MCF 10A (cell line): Measurements from ENCODE around the gene TNFRSF4. TPM values are rescaled to one million over a fixed set of nuclear protein-coding genes. Genes with fewer than 3 reads are reported as not detected.

Source experiments
- BruUV-seq: library from RNA; stranded (reverse); fragments of 400-500 nt; replicated peaks from 2 replicates; lab custom pipeline; 2021; lab: Mats Ljungman, UMichigan
- CTCF ChIA-PET: fragments of 300-600 bp; sonication (Branson Sonifier 250); formaldehyde crosslinking; extraction: SDS; loops from one replicate; lab custom pipeline; 2021; ENCODE audit warnings: antibody characterized with exemption, inconsistent platforms; lab: Yijun Ruan, JAX
- POLR2A ChIA-PET: fragments of 300-600, 350-650 bp; sonication (Branson Sonifier 250); formaldehyde crosslinking; extraction: SDS; loops from one replicate; lab custom pipeline; 2020; ENCODE audit warnings: antibody characterized with exemption, inconsistent platforms; lab: Yijun Ruan, JAX
- DNase-seq: peaks from one replicate; pipeline ENCODE4 v3.0.0-alpha.2; 2018; ENCODE audit not compliant: unreplicated experiment
- H3K27ac Mint-ChIP-seq: one replicate; pipeline ENCODE4 v1.8.0; 2022; ENCODE audit warnings: mild to moderate bottlenecking, low read depth, mixed read lengths; ENCODE audit not compliant: unreplicated experiment
- H3K27me3 Mint-ChIP-seq: one replicate; pipeline ENCODE4 v1.8.0; 2022; ENCODE audit warnings: mixed read lengths; ENCODE audit not compliant: insufficient read depth, unreplicated experiment
- H3K36me3 Mint-ChIP-seq: one replicate; pipeline ENCODE4 v1.8.0; 2022; ENCODE audit warnings: mild to moderate bottlenecking, moderate library complexity, mixed read lengths; ENCODE audit not compliant: insufficient read depth, unreplicated experiment
- H3K4me1 Mint-ChIP-seq: one replicate; pipeline ENCODE4 v1.8.0; 2022; ENCODE audit warnings: mixed read lengths; ENCODE audit not compliant: insufficient read depth, unreplicated experiment
- H3K4me3 Mint-ChIP-seq: one replicate; pipeline ENCODE4 v1.8.0; 2022; ENCODE audit warnings: mild to moderate bottlenecking, moderate library complexity, mixed read lengths; ENCODE audit not compliant: unreplicated experiment
- H3K9me3 Mint-ChIP-seq: one replicate; pipeline ENCODE4 v1.8.0; 2022; ENCODE audit warnings: mixed read lengths; ENCODE audit not compliant: unreplicated experiment
- CTCF ChIP-seq: fragments of 200-600 bp; IDR thresholded peaks from one replicate; pipeline ENCODE4 v1.8.0; 2022; ENCODE audit warnings: antibody characterized with exemption, mild to moderate bottlenecking; ENCODE audit not compliant: unreplicated experiment
- intact Hi-C: fragments of 100-400 bp; cut with micrococcal nuclease; formaldehyde crosslinking; loops from 2 replicates; pipeline ENCODE4 v1.14.1; 2022
- total RNA-seq: library from RNA; stranded (reverse); gene quantifications from 2 replicates; pipeline ENCODE4 v1.2.3, GENCODE V29; 2022

The TNFRSF4 gene
- total RNA-seq, 1 experiment from 2014 or later, result not detected

GRCh38 chr1:1199141-1199960 is 14.6 kb downstream of the TNFRSF4 start:
- H3K9me3 Mint-ChIP-seq, result peaks cover 9% of the 10 kb centered on the region
- ChIA-PET CTCF (no interaction called here), POLR2A (interaction anchor here (0.6 kb wide), 1 partner anchor 82 kb away, joined by 3 read pairs; no protein-coding TSS in a partner anchor)
- no peak for TF ChIP-seq CTCF
- intact Hi-C loops, result no loop called here
- H3K27ac Mint-ChIP-seq, result no peak overlapping the region
- no TSS peak for BruUV-seq
- no peaks in the 10 kb centered on the region for H3K4me1 Mint-ChIP-seq
- H3K4me3 Mint-ChIP-seq, result no peak overlapping the region
- no peaks in the 10 kb centered on the region for H3K36me3 Mint-ChIP-seq
- no peak for DNase-seq
- no peaks in the 10 kb centered on the region for H3K27me3 Mint-ChIP-seq

GRCh38 chr1:1198423-1199140 is 15.4 kb downstream of the TNFRSF4 start:
- ChIA-PET POLR2A (interaction anchor here (0.6 kb wide), 1 partner anchor 81 kb away, joined by 3 read pairs; no protein-coding TSS in a partner anchor), CTCF (no interaction called here)
- no peak for TF ChIP-seq CTCF
- intact Hi-C loops, result no loop called here
- no peaks in the 10 kb centered on the region for H3K27me3 Mint-ChIP-seq
- DNase-seq, result no peak
- H3K4me1 Mint-ChIP-seq, result no peaks in the 10 kb centered on the region
- no peak overlapping the region for H3K4me3 Mint-ChIP-seq
- no TSS peak for BruUV-seq
- H3K9me3 Mint-ChIP-seq, result peaks cover 12% of the 10 kb centered on the region
- H3K36me3 Mint-ChIP-seq, result no peaks in the 10 kb centered on the region
- no peak overlapping the region for H3K27ac Mint-ChIP-seq

- no TSS peak for BruUV-seq
- intact Hi-C loops, result no loop called here
Measured at GRCh38 chr1:1197551-1198422, 16.2 kb downstream of the TNFRSF4 start.

More at GRCh38 chr1:1197551-1198422, 16.2 kb downstream of the TNFRSF4 start:
- ChIA-PET POLR2A (no interaction called here), CTCF (no interaction called here)
- peaks cover 12% of the 10 kb centered on the region for H3K9me3 Mint-ChIP-seq
- no peak overlapping the region for H3K27ac Mint-ChIP-seq
- H3K4me1 Mint-ChIP-seq, result no peaks in the 10 kb centered on the region
- DNase-seq, result no peak
- no peaks in the 10 kb centered on the region for H3K36me3 Mint-ChIP-seq
- H3K4me3 Mint-ChIP-seq, result no peak overlapping the region
- H3K27me3 Mint-ChIP-seq, result no peaks in the 10 kb centered on the region
- TF ChIP-seq CTCF, result no peak
